K562 (cell line): ENCODE results near the gene SLC8A1. TPM values are rescaled to one million over a fixed set of nuclear protein-coding genes. Genes with fewer than 3 reads are reported as not detected.

ENCODE experiments used
- ATAC-seq: fragments of 200-7000 bp; cut with Tn5 transposase; 3 replicates; pipeline ENCODE4 v1.9.1; 2020; ENCODE audit warnings: moderate library complexity
- BruUV-seq: library from RNA; stranded (reverse); fragments of 400-500 nt; replicated peaks from 2 replicates; lab custom pipeline; 2021; lab: Mats Ljungman, UMichigan
- CTCF ChIA-PET: fragments of 300-600 bp; formaldehyde crosslinking; extraction: SDS; loops from one replicate; lab custom pipeline; 2021; ENCODE audit warnings: low intra/inter-chr PET ratio; lab: Yijun Ruan, JAX
- POLR2A ChIA-PET: fragments of 300-600, 350-650 bp; sonication (Branson Sonifier 250); formaldehyde crosslinking; extraction: SDS; loops from one replicate; lab custom pipeline; 2021; ENCODE audit warnings: antibody characterized with exemption, inconsistent platforms; lab: Yijun Ruan, JAX
- DNase-seq, 4 experiments: peaks; one replicate each; pipeline versions ENCODE4 v3.0.0 to v3.0.0-alpha.2; 2011 to 2018; ENCODE audit warnings: low spot score in 3 of 4, mixed read lengths in 3 of 4; ENCODE audit errors: extremely low read depth in 1 of 4
- FAIRE-seq: peaks from 2 replicates; lab custom pipeline; 2011; peaks lifted over from hg19 to GRCh38; lab: Jason Lieb, UNC
- H2AFZ ChIP-seq: 2 replicates; pipeline ENCODE4 v1.6.0; 2011; ENCODE audit warnings: low read depth, low read length, control low read depth, inconsistent platforms
- H3K27ac ChIP-seq: fragments of 200-600 bp; 3 replicates; pipeline ENCODE4 v1.8.0; 2011; ENCODE audit warnings: low read depth, mild to moderate bottlenecking, control low read depth, inconsistent platforms, low read length, moderate library complexity, mixed read lengths; ENCODE audit errors: extremely low read depth
- H3K27me3 ChIP-seq, 2 experiments: fragments of 300-600 bp in 1 of 2; 2 replicates in 1 of 2; 3 replicates in 1 of 2; pipeline versions ENCODE4 v1.6.0 to v1.8.0; 2011; ENCODE audit warnings: inconsistent platforms in 2 of 2, low read length in 2 of 2, mild to moderate bottlenecking in 1 of 2, mixed read lengths in 1 of 2, moderate library complexity in 1 of 2; ENCODE audit not compliant: control insufficient read depth in 2 of 2, insufficient read depth in 2 of 2
- H3K36me3 ChIP-seq: fragments of 300-600 bp; 3 replicates; pipeline ENCODE4 v1.8.0; 2011; ENCODE audit warnings: mild to moderate bottlenecking, low read length, inconsistent platforms; ENCODE audit not compliant: control insufficient read depth, insufficient read depth
- H3K4me1 ChIP-seq, 2 experiments: fragments of 200-600 bp in 1 of 2; replicated peaks in 1 of 2; 2 replicates in 1 of 2; 3 replicates in 1 of 2; pipeline versions ENCODE4 v1.5.1 to v1.8.0; 2011; ENCODE audit warnings: inconsistent platforms in 2 of 2, low read length in 2 of 2, mild to moderate bottlenecking in 1 of 2, mixed read lengths in 1 of 2, moderate library complexity in 1 of 2; ENCODE audit not compliant: control insufficient read depth in 2 of 2, insufficient read depth in 2 of 2
- H3K4me2 ChIP-seq: 2 replicates; pipeline ENCODE4 v1.6.1; 2011; ENCODE audit warnings: low read length, control low read depth, inconsistent platforms, mixed read lengths; ENCODE audit not compliant: insufficient read depth
- H3K4me3 ChIP-seq: fragments of 200-600 bp; sonication (generic), shearing (Covaris generic); 2 replicates; pipeline ENCODE4 v1.5.1; 2016; ENCODE audit warnings: control low read depth, inconsistent platforms
- H3K79me2 ChIP-seq: fragments of 200-600 bp; 3 replicates; pipeline ENCODE4 v1.8.0; 2011; ENCODE audit warnings: low read length, inconsistent platforms; ENCODE audit not compliant: control insufficient read depth, insufficient read depth
- H3K9ac ChIP-seq, 2 experiments: 2 replicates each; pipeline versions ENCODE4 v1.6.0 to v1.6.1; 2011; ENCODE audit warnings: low read depth in 2 of 2, low read length in 2 of 2, control low read depth in 1 of 2, inconsistent platforms in 1 of 2, mild to moderate bottlenecking in 1 of 2, mixed read lengths in 1 of 2; ENCODE audit not compliant: insufficient read depth in 1 of 2
- H3K9me1 ChIP-seq: one replicate; pipeline ENCODE4 v1.6.0; 2011; ENCODE audit warnings: inconsistent platforms, mild to moderate bottlenecking, low read length, moderate library complexity; ENCODE audit not compliant: control insufficient read depth, insufficient read depth
- H3K9me3 ChIP-seq: replicated peaks from 2 replicates; pipeline ENCODE4 v1.5.1; 2011; ENCODE audit warnings: low read depth, low read length, inconsistent platforms; ENCODE audit not compliant: control insufficient read depth, insufficient read depth
- H4K20me1 ChIP-seq: replicated peaks from 2 replicates; pipeline ENCODE4 v1.6.1; 2011; ENCODE audit warnings: low read length, inconsistent platforms, mixed read lengths; ENCODE audit not compliant: control insufficient read depth, insufficient read depth
- ASH1L ChIP-seq: fragments of 450-650 bp; IDR thresholded peaks from 2 replicates; pipeline ENCODE4 v1.6.1; 2018; ENCODE audit warnings: borderline replicate concordance, mild to moderate bottlenecking, low read depth; ENCODE audit not compliant: partially characterized antibody
- CHAMP1 ChIP-seq: fragments of 450-650 bp; IDR thresholded peaks from 2 replicates; pipeline ENCODE4 v1.6.1; 2016; ENCODE audit warnings: mild to moderate bottlenecking
- FOSL1 ChIP-seq: fragments of 200-800 bp; sonication (Bioruptor generic); conservative IDR thresholded peaks from 2 replicates; pipeline ENCODE4 v1.6.1; 2016; ENCODE audit warnings: missing genetic modification characterization, missing compliant biosample characterization
- GATAD2B ChIP-seq: fragments of 450-650 bp; IDR thresholded peaks from 2 replicates; pipeline ENCODE4 v1.6.1; 2017; ENCODE audit warnings: mild to moderate bottlenecking, borderline replicate concordance
- IFI16 ChIP-seq: fragments of 250-450 bp; sonication (Bioruptor Pico); IDR thresholded peaks from 2 replicates; pipeline ENCODE4 v2.1.2; 2022; ENCODE audit warnings: mild to moderate bottlenecking, inconsistent platforms
- NR2C2 ChIP-seq, 2 experiments: fragments of 200-800 bp in 1 of 2; sonication (Bioruptor generic) in 1 of 2; sonication (generic) in 1 of 2; formaldehyde crosslinking in 1 of 2; IDR thresholded peaks; 2 replicates each; pipeline versions ENCODE4 v1.6.1 to v1.8.0; 2016 to 2022; ENCODE audit warnings: mild to moderate bottlenecking in 1 of 2, missing compliant biosample characterization in 1 of 2, missing genetic modification characterization in 1 of 2, missing genetic modification reagents in 1 of 2
- PURB ChIP-seq: sonication (generic); formaldehyde crosslinking; IDR thresholded peaks from 2 replicates; pipeline ENCODE4 v1.9.0; 2021; ENCODE audit warnings: low read depth, mild to moderate bottlenecking, missing genetic modification reagents
- SAFB ChIP-seq: fragments of 200-400 bp; formaldehyde crosslinking; IDR thresholded peaks from 2 replicates; pipeline ENCODE4 v1.6.1; 2017; ENCODE audit warnings: low read depth, low read length, borderline replicate concordance
- SLC30A9 ChIP-seq: fragments of 250-450 bp; sonication (Bioruptor Pico); IDR thresholded peaks from 2 replicates; pipeline ENCODE4 v1.8.0; 2022; ENCODE audit warnings: mild to moderate bottlenecking, moderate library complexity
- SPI1 ChIP-seq: IDR thresholded peaks from 2 replicates; pipeline ENCODE4 v1.6.1; 2011; ENCODE audit warnings: low read depth, low read length, control low read depth, borderline replicate concordance
- ZBTB8A ChIP-seq: fragments of 450-650 bp; IDR thresholded peaks from 2 replicates; pipeline ENCODE4 v1.6.1; 2018; ENCODE audit warnings: mild to moderate bottlenecking, moderate library complexity; ENCODE audit not compliant: partially characterized antibody
- ZC3H11A ChIP-seq: IDR thresholded peaks from 2 replicates; pipeline ENCODE4 v1.6.1; 2012; ENCODE audit warnings: low read depth, low read length, improper control_type of control experiment
- ZNF212 ChIP-seq: fragments of 450-650 bp; formaldehyde crosslinking; IDR thresholded peaks from 2 replicates; pipeline ENCODE4 v1.4.0; 2020; ENCODE audit warnings: mild to moderate bottlenecking
- WGBS: fragments of 100-300 bp; shearing (Covaris generic); methylation state at CpG from one replicate; pipeline ENCODE4 v1.1.6; 2016; ENCODE audit warnings: low coverage, mixed read lengths; ENCODE audit not compliant: insufficient coverage; ENCODE audit errors: missing lambda C conversion rate; 5-methylcytosine and 5-hydroxymethylcytosine counted together
- in situ Hi-C: fragments of 300-500 bp; cut with MboI; formaldehyde crosslinking; loops from 4 replicates; pipeline ENCODE4 v1.15.0; 2018; ENCODE audit warnings: inconsistent platforms, mixed read lengths
- intact Hi-C: fragments of 100-400 bp; cut with micrococcal nuclease; formaldehyde crosslinking; loops from 2 replicates; pipeline ENCODE4 v1.14.2; 2022
- polyA plus RNA-seq, 8 experiments: library from polyadenylated mRNA; depleted of rRNA in 4 of 8; stranded (reverse) in 5 of 8; unstranded in 3 of 8; fragments of >200 nt; fragmentation: Nextera tagmentation in 2 of 8; fragmentation: Illumina TruSeq in 1 of 8; extraction: Ambion mirVana in 2 of 8; extraction: Trizol in 1 of 8; gene quantifications; 2 replicates each; pipeline versions ENCODE4 v1.2.1 to v1.2.3, GENCODE V29; 2011 to 2014; ENCODE audit warnings: inconsistent platforms in 1 of 8, missing spikeins in 1 of 8
- total RNA-seq, 7 experiments: library from RNA; depleted of rRNA in 6 of 7; stranded (reverse); fragments of >200 nt in 6 of 7; fragmentation: Illumina TruSeq in 2 of 7; extraction: Trizol in 2 of 7; gene quantifications; 2 replicates each; pipeline versions ENCODE4 v1.2.1 to v1.2.3, GENCODE V29; 2011 to 2021; ENCODE audit warnings: low replicate concordance in 1 of 7

SLC8A1 gene
- total and polyA plus RNA-seq, 9 of the 15 experiments (the other 6 are each of a cell fraction or from before 2014, with no cell fraction given), result not detected

- TF ChIP-seq ZNF212 (no peak), FOSL1 (no peak), SAFB (no peak), ASH1L (no peak), IFI16 (CRISPR knock-in tag) (no peak), PURB (CRISPR knock-in tag) (no peak)
These were observed 289.9 kb downstream of the SLC8A1 start (continued) for GRCh38 chr2:40161986-40162385.

GRCh38 chr2:40160751-40161218, 291.1 kb downstream of the SLC8A1 start:
- Histone ChIP-seq H3K4me3 (no peak overlapping the region), H4K20me1 (no peaks in the 10 kb centered on the region), H3K36me3 (no peaks in the 10 kb centered on the region), H3K4me1 (no peaks in the 10 kb centered on the region), H3K9me1 (no peaks in the 10 kb centered on the region), H3K9me3 (no peaks in the 10 kb centered on the region), H3K9ac (no peak overlapping the region), H2AFZ (no peak overlapping the region), H3K79me2 (no peaks in the 10 kb centered on the region), H3K4me2 (no peak overlapping the region), H3K27me3 (no peaks in the 10 kb centered on the region), H3K27ac (no peak overlapping the region)
- in situ Hi-C loops, result no loop called here
- FAIRE-seq (no peak), DNase-seq (no peak), ATAC-seq (no peak)
- ChIA-PET CTCF (no interaction called here), POLR2A (no interaction called here)
- TF ChIP-seq GATAD2B, result no peak
- no peak for TF ChIP-seq NR2C2 (CRISPR knock-in tag; IDR thresholded peaks at IDR 0.05)
- no peak for TF ChIP-seq NR2C2 (tag; IDR thresholded peaks at IDR 0.05)
- no peak for TF ChIP-seq SLC30A9 (CRISPR knock-in tag)
- no peak for TF ChIP-seq ZBTB8A
- no peak for TF ChIP-seq SPI1
- TF ChIP-seq CHAMP1, result no peak
- TF ChIP-seq ZC3H11A, result no peak
- intact Hi-C loops, result no loop called here
- no TSS peak for BruUV-seq
- WGBS, result 0% methylated on average over 2 of the region's 2 CpGs
